WTC11 (cell line): ENCODE measurements around the gene GRIA4. TPM values are rescaled to one million over a fixed set of nuclear protein-coding genes. Genes with fewer than 3 reads are reported as not detected.

ENCODE experiments used
- ATAC-seq: fragments of 200-7000 bp; cut with Tn5 transposase; 2 replicates; pipeline ENCODE4 v1.10.0; 2021; ENCODE audit warnings: mild to moderate bottlenecking, moderate library complexity
- CTCF ChIA-PET: fragments of 300-600 bp; sonication (Branson Sonifier 250); formaldehyde crosslinking; loops from one replicate; lab custom pipeline; 2021; ENCODE audit warnings: antibody characterized with exemption; lab: Charles Lee
- POLR2A ChIA-PET: fragments of 350-600 bp; sonication (Branson Sonifier 250); formaldehyde crosslinking; loops from one replicate; lab custom pipeline; 2021; ENCODE audit warnings: antibody characterized with exemption; lab: Charles Lee
- DNase-seq: peaks from one replicate; pipeline ENCODE4 v3.0.0; 2021; ENCODE audit warnings: low spot score
- H3K27ac Mint-ChIP-seq: 2 replicates; pipeline ENCODE4 v1.8.0; 2021; ENCODE audit warnings: mixed read lengths
- H3K27me3 Mint-ChIP-seq: 2 replicates; pipeline ENCODE4 v1.8.0; 2021; ENCODE audit warnings: low read depth, mild to moderate bottlenecking, moderate library complexity, mixed read lengths
- H3K36me3 Mint-ChIP-seq: 2 replicates; pipeline ENCODE4 v1.8.0; 2021; ENCODE audit warnings: mixed read lengths
- H3K4me1 Mint-ChIP-seq: 2 replicates; pipeline ENCODE4 v1.8.0; 2022; ENCODE audit warnings: mixed read lengths
- H3K4me3 Mint-ChIP-seq: 2 replicates; pipeline ENCODE4 v1.8.0; 2021; ENCODE audit warnings: mild to moderate bottlenecking, moderate library complexity, mixed read lengths
- H3K9me3 Mint-ChIP-seq: 2 replicates; pipeline ENCODE4 v1.8.0; 2021; ENCODE audit warnings: mixed read lengths
- CREB1 ChIP-seq: sonication (generic); formaldehyde crosslinking; IDR thresholded peaks from 2 replicates; pipeline ENCODE4 v1.8.0; 2023; ENCODE audit warnings: mild to moderate bottlenecking, missing genetic modification reagents
- CREM ChIP-seq: sonication (generic); formaldehyde crosslinking; IDR thresholded peaks from 2 replicates; pipeline ENCODE4 v1.8.1; 2022; ENCODE audit warnings: mild to moderate bottlenecking, missing genetic modification reagents, moderate library complexity
- ELF4 ChIP-seq: sonication (generic); formaldehyde crosslinking; IDR thresholded peaks from 2 replicates; pipeline ENCODE4 v1.8.1; 2022; ENCODE audit warnings: low read depth, mild to moderate bottlenecking, moderate library complexity, missing genetic modification reagents
- FOXK1 ChIP-seq: sonication (generic); formaldehyde crosslinking; IDR thresholded peaks from 2 replicates; pipeline ENCODE4 v1.8.0; 2022; ENCODE audit warnings: mild to moderate bottlenecking, moderate library complexity, missing genetic modification reagents
- GTF2I ChIP-seq: fragments of 250-450 bp; sonication (Bioruptor Pico); conservative IDR thresholded peaks from 2 replicates; pipeline ENCODE4 v1.4.0; 2021; ENCODE audit warnings: mild to moderate bottlenecking
- IRF2 ChIP-seq: sonication (generic); formaldehyde crosslinking; IDR thresholded peaks from 2 replicates; pipeline ENCODE4 v1.8.0; 2022; ENCODE audit warnings: low read depth, missing genetic modification reagents, borderline replicate concordance
- JAZF1 ChIP-seq: fragments of 250-450 bp; sonication (Bioruptor Pico); IDR thresholded peaks from 2 replicates; pipeline ENCODE4 v1.9.0; 2021; ENCODE audit warnings: moderate library complexity, mild to moderate bottlenecking, inconsistent platforms
- JUN ChIP-seq: sonication (generic); formaldehyde crosslinking; IDR thresholded peaks from 2 replicates; pipeline ENCODE4 v1.8.0; 2023; ENCODE audit warnings: mild to moderate bottlenecking, missing genetic modification reagents
- NFE2L1 ChIP-seq: sonication (generic); formaldehyde crosslinking; IDR thresholded peaks from 2 replicates; pipeline ENCODE4 v1.8.1; 2023; ENCODE audit warnings: missing genetic modification reagents
- NR2C2 ChIP-seq: sonication (generic); formaldehyde crosslinking; IDR thresholded peaks from 2 replicates; pipeline ENCODE4 v1.8.0; 2022; ENCODE audit warnings: mild to moderate bottlenecking, missing genetic modification reagents
- SMAD4 ChIP-seq: sonication (generic); formaldehyde crosslinking; IDR thresholded peaks from 2 replicates; pipeline ENCODE4 v1.8.0; 2022; ENCODE audit warnings: mild to moderate bottlenecking, missing genetic modification reagents
- ZNF671 ChIP-seq: fragments of 250-450 bp; sonication (Bioruptor Pico); IDR thresholded peaks from 2 replicates; pipeline ENCODE4 v1.8.0; 2021; ENCODE audit warnings: mild to moderate bottlenecking
- total RNA-seq: library from RNA; stranded (reverse); gene quantifications from 3 replicates; pipeline ENCODE4 v1.2.3, GENCODE V29; 2021
- TF ChIP-seq, protein P1 (sequence below): sonication (generic); formaldehyde crosslinking; IDR thresholded peaks from 2 replicates; pipeline ENCODE4 v1.8.0; 2023; ENCODE audit warnings: missing genetic modification reagents, mild to moderate bottlenecking, borderline replicate concordance
- TF ChIP-seq, protein P2 (sequence below): sonication (generic); formaldehyde crosslinking; IDR thresholded peaks from 2 replicates; pipeline ENCODE4 v1.8.1; 2022; ENCODE audit warnings: mild to moderate bottlenecking, moderate library complexity, missing genetic modification reagents
- TF ChIP-seq, protein P3 (sequence below): fragments of 250-450 bp; sonication (Bioruptor Pico); IDR thresholded peaks from 2 replicates; pipeline ENCODE4 v1.9.0; 2021; ENCODE audit warnings: mild to moderate bottlenecking
- TF ChIP-seq, protein P4 (sequence below): sonication (generic); formaldehyde crosslinking; IDR thresholded peaks from 2 replicates; pipeline ENCODE4 v1.8.1; 2022; ENCODE audit warnings: mild to moderate bottlenecking, missing genetic modification reagents, moderate library complexity, borderline replicate concordance
- TF ChIP-seq, protein P5 (sequence below): sonication (generic); formaldehyde crosslinking; IDR thresholded peaks from 2 replicates; pipeline ENCODE4 v1.8.0; 2023; ENCODE audit warnings: mild to moderate bottlenecking, missing genetic modification reagents

GRIA4 gene
- total RNA-seq, 1 experiment from 2014 or later = 11.4 TPM

DNA sequence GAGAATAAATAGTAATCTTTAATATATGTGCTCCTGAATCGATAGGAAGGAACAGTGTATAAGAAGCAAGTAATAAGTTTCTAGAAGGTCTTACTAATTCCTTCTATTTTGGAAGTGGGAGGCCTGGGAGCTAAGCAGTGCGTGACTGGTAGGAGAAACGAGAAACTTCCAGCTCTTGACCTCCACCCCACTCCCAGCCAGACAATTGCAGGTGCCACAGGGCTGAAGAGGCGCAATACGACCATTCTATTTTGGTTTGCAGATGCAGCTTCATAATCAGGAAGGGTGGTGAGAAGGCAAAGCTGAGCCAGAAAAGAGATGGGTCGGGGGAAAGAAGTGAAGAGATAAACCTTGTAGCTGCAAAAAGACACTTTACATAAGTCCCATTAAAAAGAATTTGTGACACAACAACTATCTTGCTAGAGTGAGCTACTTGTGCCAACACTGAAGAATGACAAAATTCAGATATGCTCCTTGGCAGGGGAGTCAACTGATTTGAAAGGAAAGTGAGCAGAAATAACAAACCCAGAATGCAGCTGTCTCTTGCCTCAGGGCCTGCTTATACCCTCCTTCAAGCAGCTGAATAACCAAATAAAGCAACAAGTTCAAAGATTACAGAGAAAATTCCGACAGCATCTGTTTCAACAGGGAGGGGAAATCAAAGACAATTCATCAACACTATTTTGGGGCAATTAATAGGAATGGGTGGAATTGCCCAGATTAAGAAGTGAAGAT, 35.1 kb downstream of the GRIA4 start (continued):
- TF ChIP-seq, protein P1, sequence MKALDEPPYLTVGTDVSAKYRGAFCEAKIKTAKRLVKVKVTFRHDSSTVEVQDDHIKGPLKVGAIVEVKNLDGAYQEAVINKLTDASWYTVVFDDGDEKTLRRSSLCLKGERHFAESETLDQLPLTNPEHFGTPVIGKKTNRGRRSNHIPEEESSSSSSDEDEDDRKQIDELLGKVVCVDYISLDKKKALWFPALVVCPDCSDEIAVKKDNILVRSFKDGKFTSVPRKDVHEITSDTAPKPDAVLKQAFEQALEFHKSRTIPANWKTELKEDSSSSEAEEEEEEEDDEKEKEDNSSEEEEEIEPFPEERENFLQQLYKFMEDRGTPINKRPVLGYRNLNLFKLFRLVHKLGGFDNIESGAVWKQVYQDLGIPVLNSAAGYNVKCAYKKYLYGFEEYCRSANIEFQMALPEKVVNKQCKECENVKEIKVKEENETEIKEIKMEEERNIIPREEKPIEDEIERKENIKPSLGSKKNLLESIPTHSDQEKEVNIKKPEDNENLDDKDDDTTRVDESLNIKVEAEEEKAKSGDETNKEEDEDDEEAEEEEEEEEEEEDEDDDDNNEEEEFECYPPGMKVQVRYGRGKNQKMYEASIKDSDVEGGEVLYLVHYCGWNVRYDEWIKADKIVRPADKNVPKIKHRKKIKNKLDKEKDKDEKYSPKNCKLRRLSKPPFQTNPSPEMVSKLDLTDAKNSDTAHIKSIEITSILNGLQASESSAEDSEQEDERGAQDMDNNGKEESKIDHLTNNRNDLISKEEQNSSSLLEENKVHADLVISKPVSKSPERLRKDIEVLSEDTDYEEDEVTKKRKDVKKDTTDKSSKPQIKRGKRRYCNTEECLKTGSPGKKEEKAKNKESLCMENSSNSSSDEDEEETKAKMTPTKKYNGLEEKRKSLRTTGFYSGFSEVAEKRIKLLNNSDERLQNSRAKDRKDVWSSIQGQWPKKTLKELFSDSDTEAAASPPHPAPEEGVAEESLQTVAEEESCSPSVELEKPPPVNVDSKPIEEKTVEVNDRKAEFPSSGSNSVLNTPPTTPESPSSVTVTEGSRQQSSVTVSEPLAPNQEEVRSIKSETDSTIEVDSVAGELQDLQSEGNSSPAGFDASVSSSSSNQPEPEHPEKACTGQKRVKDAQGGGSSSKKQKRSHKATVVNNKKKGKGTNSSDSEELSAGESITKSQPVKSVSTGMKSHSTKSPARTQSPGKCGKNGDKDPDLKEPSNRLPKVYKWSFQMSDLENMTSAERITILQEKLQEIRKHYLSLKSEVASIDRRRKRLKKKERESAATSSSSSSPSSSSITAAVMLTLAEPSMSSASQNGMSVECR = no peak
- no peak for TF ChIP-seq NFE2L1
- TF ChIP-seq JAZF1 (CRISPR knock-in tag) = no peak

DNA sequence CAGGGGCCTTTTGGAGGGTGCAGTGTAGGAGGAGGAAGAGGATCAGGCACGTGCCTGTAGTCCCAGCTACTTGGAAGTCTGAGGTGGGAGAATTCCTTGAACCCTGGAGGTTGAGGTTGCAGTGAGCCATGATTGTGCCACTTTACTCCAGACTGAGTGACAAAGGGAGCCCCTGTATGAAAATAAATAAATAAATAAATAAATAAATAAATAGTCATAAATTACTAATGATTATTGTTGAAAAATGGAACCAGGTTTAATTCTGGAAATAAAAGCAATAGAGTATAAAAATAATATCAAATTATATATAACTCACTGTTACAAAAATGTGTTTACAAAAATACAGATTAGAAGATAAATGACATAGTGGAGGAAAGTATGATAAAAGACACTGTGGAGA, 37.9 kb downstream of the GRIA4 start:
- CTCF ChIA-PET = no interaction called here
- POLR2A ChIA-PET = no interaction called here
- DNase-seq = no peak
- Mint-ChIP-seq H3K27me3 (no peaks in the 10 kb centered on the region), H3K4me1 (peaks cover 6% of the 10 kb centered on the region), H3K4me3 (no peak overlapping the region), H3K9me3 (peaks cover 20% of the 10 kb centered on the region)
- TF ChIP-seq FOXK1 (CRISPR knock-in tag) (no peak), GTF2I (no peak), CREB1 (no peak), IRF2 (CRISPR knock-in tag) (no peak), SMAD4 (CRISPR knock-in tag) (no peak), CREM (CRISPR knock-in tag) (no peak), NR2C2 (CRISPR knock-in tag) (no peak), ELF4 (CRISPR knock-in tag) (no peak), ZNF671 (CRISPR knock-in tag) (no peak), JUN (CRISPR knock-in tag) (no peak)
- TF ChIP-seq, protein P2, sequence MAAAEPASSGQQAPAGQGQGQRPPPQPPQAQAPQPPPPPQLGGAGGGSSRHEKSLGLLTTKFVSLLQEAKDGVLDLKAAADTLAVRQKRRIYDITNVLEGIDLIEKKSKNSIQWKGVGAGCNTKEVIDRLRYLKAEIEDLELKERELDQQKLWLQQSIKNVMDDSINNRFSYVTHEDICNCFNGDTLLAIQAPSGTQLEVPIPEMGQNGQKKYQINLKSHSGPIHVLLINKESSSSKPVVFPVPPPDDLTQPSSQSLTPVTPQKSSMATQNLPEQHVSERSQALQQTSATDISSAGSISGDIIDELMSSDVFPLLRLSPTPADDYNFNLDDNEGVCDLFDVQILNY (CRISPR knock-in tag) = no peak
- TF ChIP-seq, protein P3, sequence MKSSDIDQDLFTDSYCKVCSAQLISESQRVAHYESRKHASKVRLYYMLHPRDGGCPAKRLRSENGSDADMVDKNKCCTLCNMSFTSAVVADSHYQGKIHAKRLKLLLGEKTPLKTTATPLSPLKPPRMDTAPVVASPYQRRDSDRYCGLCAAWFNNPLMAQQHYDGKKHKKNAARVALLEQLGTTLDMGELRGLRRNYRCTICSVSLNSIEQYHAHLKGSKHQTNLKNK (CRISPR knock-in tag) = no peak
- TF ChIP-seq, protein P4, sequence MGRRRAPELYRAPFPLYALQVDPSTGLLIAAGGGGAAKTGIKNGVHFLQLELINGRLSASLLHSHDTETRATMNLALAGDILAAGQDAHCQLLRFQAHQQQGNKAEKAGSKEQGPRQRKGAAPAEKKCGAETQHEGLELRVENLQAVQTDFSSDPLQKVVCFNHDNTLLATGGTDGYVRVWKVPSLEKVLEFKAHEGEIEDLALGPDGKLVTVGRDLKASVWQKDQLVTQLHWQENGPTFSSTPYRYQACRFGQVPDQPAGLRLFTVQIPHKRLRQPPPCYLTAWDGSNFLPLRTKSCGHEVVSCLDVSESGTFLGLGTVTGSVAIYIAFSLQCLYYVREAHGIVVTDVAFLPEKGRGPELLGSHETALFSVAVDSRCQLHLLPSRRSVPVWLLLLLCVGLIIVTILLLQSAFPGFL (CRISPR knock-in tag) = no peak
- TF ChIP-seq, protein P5, sequence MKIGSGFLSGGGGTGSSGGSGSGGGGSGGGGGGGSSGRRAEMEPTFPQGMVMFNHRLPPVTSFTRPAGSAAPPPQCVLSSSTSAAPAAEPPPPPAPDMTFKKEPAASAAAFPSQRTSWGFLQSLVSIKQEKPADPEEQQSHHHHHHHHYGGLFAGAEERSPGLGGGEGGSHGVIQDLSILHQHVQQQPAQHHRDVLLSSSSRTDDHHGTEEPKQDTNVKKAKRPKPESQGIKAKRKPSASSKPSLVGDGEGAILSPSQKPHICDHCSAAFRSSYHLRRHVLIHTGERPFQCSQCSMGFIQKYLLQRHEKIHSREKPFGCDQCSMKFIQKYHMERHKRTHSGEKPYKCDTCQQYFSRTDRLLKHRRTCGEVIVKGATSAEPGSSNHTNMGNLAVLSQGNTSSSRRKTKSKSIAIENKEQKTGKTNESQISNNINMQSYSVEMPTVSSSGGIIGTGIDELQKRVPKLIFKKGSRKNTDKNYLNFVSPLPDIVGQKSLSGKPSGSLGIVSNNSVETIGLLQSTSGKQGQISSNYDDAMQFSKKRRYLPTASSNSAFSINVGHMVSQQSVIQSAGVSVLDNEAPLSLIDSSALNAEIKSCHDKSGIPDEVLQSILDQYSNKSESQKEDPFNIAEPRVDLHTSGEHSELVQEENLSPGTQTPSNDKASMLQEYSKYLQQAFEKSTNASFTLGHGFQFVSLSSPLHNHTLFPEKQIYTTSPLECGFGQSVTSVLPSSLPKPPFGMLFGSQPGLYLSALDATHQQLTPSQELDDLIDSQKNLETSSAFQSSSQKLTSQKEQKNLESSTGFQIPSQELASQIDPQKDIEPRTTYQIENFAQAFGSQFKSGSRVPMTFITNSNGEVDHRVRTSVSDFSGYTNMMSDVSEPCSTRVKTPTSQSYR (CRISPR knock-in tag) = no peak
- TF ChIP-seq, protein P1 = no peak
- TF ChIP-seq, all 79 proteins: peak for 0
- no peak overlapping the region for H3K27ac Mint-ChIP-seq
- H3K36me3 Mint-ChIP-seq = peaks cover 12% of the 10 kb centered on the region
- ATAC-seq = no peak
